Liver (tissue), 9 donors: ENCODE data around the gene FADS6. TPM values are rescaled to one million over a fixed set of nuclear protein-coding genes. Genes with fewer than 3 reads are reported as not detected.

Source experiments
- DNase-seq: peaks from one replicate; pipeline ENCODE4 v3.0.0-alpha.2; 2017; ENCODE audit warnings: low spot score
- H3K27ac ChIP-seq, 2 donors: one replicate each; pipeline ENCODE4 v1.7.0; 2013; ENCODE audit warnings: inconsistent platforms in 2 of 2, low read length in 2 of 2, control low read depth in 1 of 2, low read depth in 1 of 2, mild to moderate bottlenecking in 1 of 2
- H3K27me3 ChIP-seq, 4 donors: one replicate each; pipeline versions ENCODE4 v1.6.1 to v1.7.0; 2013; ENCODE audit warnings: low read length in 3 of 4, inconsistent platforms in 1 of 4, mild to moderate bottlenecking in 1 of 4, moderate library complexity in 1 of 4; ENCODE audit not compliant: control insufficient read depth in 4 of 4, insufficient read depth in 4 of 4
- H3K36me3 ChIP-seq, 4 donors: one replicate each; pipeline versions ENCODE4 v1.6.1 to v1.7.0; 2013; ENCODE audit warnings: low read length in 3 of 4, mild to moderate bottlenecking in 3 of 4, low read depth in 1 of 4, moderate library complexity in 1 of 4; ENCODE audit not compliant: control insufficient read depth in 4 of 4, insufficient read depth in 3 of 4
- H3K4me1 ChIP-seq, 4 donors: one replicate each; pipeline versions ENCODE4 v1.6.1 to v1.7.0; 2013; ENCODE audit warnings: low read length in 3 of 4, mild to moderate bottlenecking in 3 of 4, moderate library complexity in 1 of 4; ENCODE audit not compliant: control insufficient read depth in 4 of 4, insufficient read depth in 4 of 4
- H3K4me3 ChIP-seq, 3 donors: one replicate each; pipeline versions ENCODE4 v1.6.1 to v1.7.0; 2013; ENCODE audit warnings: low read length in 3 of 3, control low read depth in 1 of 3, low read depth in 1 of 3, mild to moderate bottlenecking in 1 of 3
- H3K9ac ChIP-seq, 2 donors: one replicate each; pipeline ENCODE4 v1.7.0; 2013; ENCODE audit warnings: low read length in 2 of 2, mild to moderate bottlenecking in 2 of 2, moderate library complexity in 2 of 2, control low read depth in 1 of 2, low read depth in 1 of 2
- H3K9me3 ChIP-seq, 4 donors: one replicate each; pipeline versions ENCODE4 v1.6.1 to v1.7.0; 2013; ENCODE audit warnings: low read length in 3 of 4; ENCODE audit not compliant: control insufficient read depth in 4 of 4
- EGR1 ChIP-seq, 2 donors: IDR thresholded peaks; 2 replicates each; pipeline ENCODE4 v1.6.1; 2016 to 2018; ENCODE audit warnings: antibody characterized with exemption in 2 of 2, low read depth in 2 of 2
- FOXA1 ChIP-seq: IDR thresholded peaks from 2 replicates; pipeline ENCODE4 v1.6.1; 2016; ENCODE audit warnings: antibody characterized with exemption
- FOXA2 ChIP-seq: IDR thresholded peaks from 2 replicates; pipeline ENCODE4 v1.6.1; 2016; ENCODE audit warnings: antibody characterized with exemption
- GABPA ChIP-seq, 2 donors: IDR thresholded peaks in 1 of 2; conservative IDR thresholded peaks in 1 of 2; 2 replicates each; pipeline ENCODE4 v1.6.1; 2016; ENCODE audit warnings: antibody characterized with exemption in 2 of 2, mild to moderate bottlenecking in 1 of 2, moderate library complexity in 1 of 2
- HNF4A ChIP-seq, 2 donors: conservative IDR thresholded peaks; 2 replicates each; pipeline ENCODE4 v1.6.1; 2016; ENCODE audit warnings: antibody characterized with exemption in 2 of 2, mild to moderate bottlenecking in 2 of 2
- HNF4G ChIP-seq: IDR thresholded peaks from 2 replicates; pipeline ENCODE4 v1.6.1; 2016; ENCODE audit warnings: antibody characterized with exemption
- JUND ChIP-seq, 2 donors: IDR thresholded peaks; 2 replicates each; pipeline ENCODE4 v1.6.1; 2016; ENCODE audit warnings: antibody characterized with exemption in 2 of 2
- NR2F2 ChIP-seq: IDR thresholded peaks from 2 replicates; pipeline ENCODE4 v1.6.1; 2016; ENCODE audit warnings: antibody characterized with exemption
- RAD21 ChIP-seq, 2 donors: IDR thresholded peaks; 2 replicates each; pipeline ENCODE4 v1.6.1; 2016; ENCODE audit warnings: antibody characterized with exemption in 2 of 2, mild to moderate bottlenecking in 2 of 2
- RXRA ChIP-seq, 2 donors: IDR thresholded peaks; 2 replicates each; pipeline ENCODE4 v1.6.1; 2017 to 2018; ENCODE audit warnings: antibody characterized with exemption in 2 of 2, mild to moderate bottlenecking in 1 of 2
- SP1 ChIP-seq: IDR thresholded peaks from 2 replicates; pipeline ENCODE4 v1.6.1; 2018; ENCODE audit warnings: antibody characterized with exemption, mild to moderate bottlenecking
- TAF1 ChIP-seq: conservative IDR thresholded peaks from 2 replicates; pipeline ENCODE4 v1.6.1; 2016; ENCODE audit warnings: antibody characterized with exemption, mild to moderate bottlenecking
- YY1 ChIP-seq: IDR thresholded peaks from 2 replicates; pipeline ENCODE4 v1.6.1; 2016; ENCODE audit warnings: antibody characterized with exemption, mild to moderate bottlenecking
- ZBTB33 ChIP-seq: IDR thresholded peaks from 2 replicates; pipeline ENCODE4 v1.6.1; 2016; ENCODE audit warnings: antibody characterized with exemption
- WGBS: extraction: QIAGEN DNeasy Blood & Tissue Kit; methylation state at CpG from one replicate; pipeline ENCODE4 v1.1.7; 2013; 5-methylcytosine and 5-hydroxymethylcytosine counted together
- polyA plus RNA-seq, 2 donors: library from polyadenylated mRNA; stranded (reverse) in 1 of 2; unstranded in 1 of 2; fragments of 200-250 nt in 1 of 2; fragments of >200 nt in 1 of 2; fragmentation: Nextera tagmentation in 1 of 2; extraction: Ambion mirVana in 1 of 2; gene quantifications; one replicate each; pipeline versions ENCODE4 v1.2.1 to v1.2.3, GENCODE V29; 2013 to 2015
- total RNA-seq, 2 donors: library from RNA; depleted of rRNA; stranded (reverse); fragments of >200 nt; gene quantifications; one replicate each; pipeline ENCODE4 v1.2.3, GENCODE V29; 2014
- TF ChIP-seq, protein P1 (sequence below): fragments of 150-350 bp; IDR thresholded peaks from 2 replicates; pipeline ENCODE4 v1.5.1; 2017; ENCODE audit warnings: improper control_type of control experiment, low read depth, low read length; ENCODE audit not compliant: missing input control
- TF ChIP-seq, protein P2 (sequence below): IDR thresholded peaks from 2 replicates; pipeline ENCODE4 v1.6.1; 2016; ENCODE audit warnings: antibody characterized with exemption
- TF ChIP-seq, protein P3 (sequence below): IDR thresholded peaks from 2 replicates; pipeline ENCODE4 v1.6.1; 2016; ENCODE audit warnings: antibody characterized with exemption
- TF ChIP-seq, protein P4 (sequence below): IDR thresholded peaks from 2 replicates; pipeline ENCODE4 v1.6.1; 2016; ENCODE audit warnings: antibody characterized with exemption, mild to moderate bottlenecking
- donor health status: healthy.
- donor health status: healthy.
- donor health status: healthy.
- donor health status: healthy.
- donor health status: healthy.

Gene FADS6
- total and polyA plus RNA-seq, 4 donors: 2.1 to 7.1 (median 4.2) TPM; not detected in 1

DNA sequence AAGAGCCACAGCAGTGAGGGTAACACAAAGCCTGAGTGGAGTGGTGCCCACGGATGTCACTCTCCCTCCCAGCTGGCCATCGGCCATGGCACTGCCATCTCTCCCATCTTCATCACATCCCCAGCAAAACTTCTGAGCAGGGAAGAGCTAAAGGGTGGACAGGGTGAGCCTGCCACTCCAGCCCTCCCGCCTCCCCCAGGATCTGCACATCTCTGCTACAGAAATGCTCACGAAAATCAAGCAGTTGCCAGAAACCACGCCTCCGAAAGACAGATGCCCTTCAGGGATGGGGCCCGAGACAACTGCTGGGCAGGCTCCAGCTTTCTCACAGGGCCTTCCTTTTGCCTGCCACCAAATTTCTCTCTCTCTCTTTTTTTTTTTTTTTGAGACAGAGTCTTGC is 37.3 kb downstream of the FADS6 start:
- WGBS: 85% methylated on average over 7 of the region's 7 CpGs
- peaks cover 0 to 11% (median 7%) of the 10 kb centered on the region in 4 donors for H3K27me3 ChIP-seq

GRCh38 chr17:74855323-74855722 is 38.1 kb downstream of the FADS6 start:
- TF ChIP-seq HNF4A (conservative IDR thresholded peaks at IDR 0.05): no peak
- no peak for TF ChIP-seq EGR1 (IDR thresholded peaks at IDR 0.05; ENCODE audit: low read depth in 2 of 2)
- no peak for TF ChIP-seq RXRA (IDR thresholded peaks at IDR 0.05)
- no peak for TF ChIP-seq JUND (IDR thresholded peaks at IDR 0.05)
- no peak for TF ChIP-seq HNF4G
- TF ChIP-seq RAD21 (IDR thresholded peaks at IDR 0.05): no peak
- TF ChIP-seq FOXA2: no peak
- TF ChIP-seq NR2F2: no peak
- no peak for TF ChIP-seq SP1
- no peak for TF ChIP-seq YY1
- TF ChIP-seq ZBTB33: no peak
- TF ChIP-seq, protein P1, sequence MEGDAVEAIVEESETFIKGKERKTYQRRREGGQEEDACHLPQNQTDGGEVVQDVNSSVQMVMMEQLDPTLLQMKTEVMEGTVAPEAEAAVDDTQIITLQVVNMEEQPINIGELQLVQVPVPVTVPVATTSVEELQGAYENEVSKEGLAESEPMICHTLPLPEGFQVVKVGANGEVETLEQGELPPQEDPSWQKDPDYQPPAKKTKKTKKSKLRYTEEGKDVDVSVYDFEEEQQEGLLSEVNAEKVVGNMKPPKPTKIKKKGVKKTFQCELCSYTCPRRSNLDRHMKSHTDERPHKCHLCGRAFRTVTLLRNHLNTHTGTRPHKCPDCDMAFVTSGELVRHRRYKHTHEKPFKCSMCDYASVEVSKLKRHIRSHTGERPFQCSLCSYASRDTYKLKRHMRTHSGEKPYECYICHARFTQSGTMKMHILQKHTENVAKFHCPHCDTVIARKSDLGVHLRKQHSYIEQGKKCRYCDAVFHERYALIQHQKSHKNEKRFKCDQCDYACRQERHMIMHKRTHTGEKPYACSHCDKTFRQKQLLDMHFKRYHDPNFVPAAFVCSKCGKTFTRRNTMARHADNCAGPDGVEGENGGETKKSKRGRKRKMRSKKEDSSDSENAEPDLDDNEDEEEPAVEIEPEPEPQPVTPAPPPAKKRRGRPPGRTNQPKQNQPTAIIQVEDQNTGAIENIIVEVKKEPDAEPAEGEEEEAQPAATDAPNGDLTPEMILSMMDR: no peak
- TF ChIP-seq FOXA1: no peak
- TF ChIP-seq GABPA (IDR thresholded peaks at IDR 0.05 in 1 of 2, conservative IDR thresholded peaks at IDR 0.05 in 1 of 2): no peak
- TF ChIP-seq, protein P2, sequence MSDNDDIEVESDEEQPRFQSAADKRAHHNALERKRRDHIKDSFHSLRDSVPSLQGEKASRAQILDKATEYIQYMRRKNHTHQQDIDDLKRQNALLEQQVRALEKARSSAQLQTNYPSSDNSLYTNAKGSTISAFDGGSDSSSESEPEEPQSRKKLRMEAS: no peak
- TF ChIP-seq, protein P3, sequence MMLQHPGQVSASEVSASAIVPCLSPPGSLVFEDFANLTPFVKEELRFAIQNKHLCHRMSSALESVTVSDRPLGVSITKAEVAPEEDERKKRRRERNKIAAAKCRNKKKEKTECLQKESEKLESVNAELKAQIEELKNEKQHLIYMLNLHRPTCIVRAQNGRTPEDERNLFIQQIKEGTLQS: no peak
- TF ChIP-seq, protein P4, sequence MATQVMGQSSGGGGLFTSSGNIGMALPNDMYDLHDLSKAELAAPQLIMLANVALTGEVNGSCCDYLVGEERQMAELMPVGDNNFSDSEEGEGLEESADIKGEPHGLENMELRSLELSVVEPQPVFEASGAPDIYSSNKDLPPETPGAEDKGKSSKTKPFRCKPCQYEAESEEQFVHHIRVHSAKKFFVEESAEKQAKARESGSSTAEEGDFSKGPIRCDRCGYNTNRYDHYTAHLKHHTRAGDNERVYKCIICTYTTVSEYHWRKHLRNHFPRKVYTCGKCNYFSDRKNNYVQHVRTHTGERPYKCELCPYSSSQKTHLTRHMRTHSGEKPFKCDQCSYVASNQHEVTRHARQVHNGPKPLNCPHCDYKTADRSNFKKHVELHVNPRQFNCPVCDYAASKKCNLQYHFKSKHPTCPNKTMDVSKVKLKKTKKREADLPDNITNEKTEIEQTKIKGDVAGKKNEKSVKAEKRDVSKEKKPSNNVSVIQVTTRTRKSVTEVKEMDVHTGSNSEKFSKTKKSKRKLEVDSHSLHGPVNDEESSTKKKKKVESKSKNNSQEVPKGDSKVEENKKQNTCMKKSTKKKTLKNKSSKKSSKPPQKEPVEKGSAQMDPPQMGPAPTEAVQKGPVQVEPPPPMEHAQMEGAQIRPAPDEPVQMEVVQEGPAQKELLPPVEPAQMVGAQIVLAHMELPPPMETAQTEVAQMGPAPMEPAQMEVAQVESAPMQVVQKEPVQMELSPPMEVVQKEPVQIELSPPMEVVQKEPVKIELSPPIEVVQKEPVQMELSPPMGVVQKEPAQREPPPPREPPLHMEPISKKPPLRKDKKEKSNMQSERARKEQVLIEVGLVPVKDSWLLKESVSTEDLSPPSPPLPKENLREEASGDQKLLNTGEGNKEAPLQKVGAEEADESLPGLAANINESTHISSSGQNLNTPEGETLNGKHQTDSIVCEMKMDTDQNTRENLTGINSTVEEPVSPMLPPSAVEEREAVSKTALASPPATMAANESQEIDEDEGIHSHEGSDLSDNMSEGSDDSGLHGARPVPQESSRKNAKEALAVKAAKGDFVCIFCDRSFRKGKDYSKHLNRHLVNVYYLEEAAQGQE: no peak
- TF ChIP-seq TAF1: no peak
- no peak for DNase-seq
- Histone ChIP-seq H3K4me3 (no peak overlapping the region), H3K9ac (no peak overlapping the region), H3K36me3 (no peaks in the 10 kb centered on the region), H3K27me3 (peaks cover 0 to 13% (median 9%) of the 10 kb centered on the region in 4 donors), H3K9me3 (no peaks in the 10 kb centered on the region), H3K27ac (no peak overlapping the region), H3K4me1 (peaks cover 0 to 5% (median 4%) of the 10 kb centered on the region in 4 donors)
- 77% methylated on average over 4 of the region's 4 CpGs for WGBS

More for the DNA sequence above, 37.3 kb downstream of the FADS6 start:
- Histone ChIP-seq H3K36me3 (no peaks in the 10 kb centered on the region), H3K27ac (no peak overlapping the region), H3K4me1 (peaks cover 4 to 13% (median 7%) of the 10 kb centered on the region in 4 donors), H3K4me3 (no peak overlapping the region), H3K9ac (no peak overlapping the region), H3K9me3 (no peaks in the 10 kb centered on the region)
- TF ChIP-seq, protein P1: no peak
- no peak for DNase-seq
